Measurements from ENCODE around the gene AQP1.

The AQP1 gene

DNA sequence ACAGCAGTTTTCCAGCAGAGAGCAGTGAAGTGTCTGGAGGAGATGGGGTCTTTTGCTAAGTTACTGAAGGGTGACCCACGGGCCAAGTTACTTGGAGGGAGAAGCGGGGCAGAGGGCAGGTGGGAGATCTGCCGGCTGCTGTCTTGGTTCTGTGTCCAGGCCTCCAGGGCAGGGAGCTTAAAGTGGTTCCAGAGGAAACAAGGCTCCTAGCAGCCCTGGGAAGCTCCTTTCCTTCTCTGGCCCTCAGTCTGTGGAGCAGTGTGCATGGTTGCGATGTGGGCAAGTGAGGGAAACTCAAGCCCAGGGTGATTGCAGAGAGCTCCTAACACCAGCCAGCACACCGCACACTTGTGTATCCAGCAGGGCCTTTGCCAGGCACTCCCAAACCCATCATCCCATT is 58.4 kb downstream of the AQP1 start:
- Histone ChIP-seq H3K9ac (ENCODE audit: low read length) (no peak overlapping the region), H3K27ac (ENCODE audit: low read depth, low read length) (no peak overlapping the region), H3K4me3 (ENCODE audit: low read length) (no peak overlapping the region), H3K36me3 (ENCODE audit: control insufficient read depth, insufficient read depth, low read length) (no peaks in the 10 kb centered on the region), H3K27me3 (ENCODE audit: control insufficient read depth, insufficient read depth, low read length) (no peaks in the 10 kb centered on the region), H3K4me1 (ENCODE audit: control insufficient read depth, insufficient read depth, low read length) (no peaks in the 10 kb centered on the region)

DNA sequence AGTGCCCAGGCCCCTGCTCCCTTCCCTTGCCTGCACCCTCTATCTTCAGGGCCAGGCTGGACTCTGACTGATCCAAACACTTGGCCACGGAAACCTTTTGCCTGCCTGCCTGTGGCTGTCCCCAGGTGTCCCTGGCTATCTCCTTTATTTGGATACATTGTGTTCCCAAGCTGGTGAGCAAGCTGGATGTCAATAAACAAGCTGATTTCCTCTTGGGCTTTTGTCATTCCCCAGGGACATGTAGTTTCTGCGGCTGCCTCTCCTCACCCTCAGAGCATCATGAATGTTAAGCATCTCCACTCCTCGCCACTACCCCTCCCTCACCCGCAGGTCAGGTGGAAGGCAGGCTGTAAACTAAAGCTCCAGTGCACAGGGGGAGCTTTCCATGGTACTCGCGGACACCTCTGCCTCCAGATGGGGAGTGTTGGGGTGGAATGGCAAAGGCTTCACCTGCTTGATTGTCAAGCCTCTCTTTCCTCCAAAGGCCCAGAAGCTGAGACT is 59.0 kb downstream of the AQP1 start:
- H3K9ac ChIP-seq (ENCODE audit: low read length): no peak overlapping the region
- H3K36me3 ChIP-seq (ENCODE audit: control insufficient read depth, insufficient read depth, low read length): no peaks in the 10 kb centered on the region
- no peak overlapping the region for H3K4me3 ChIP-seq (ENCODE audit: low read length)
- H3K27me3 ChIP-seq (ENCODE audit: control insufficient read depth, insufficient read depth, low read length): no peaks in the 10 kb centered on the region
- no peak overlapping the region for H3K27ac ChIP-seq (ENCODE audit: low read depth, low read length)
- no peaks in the 10 kb centered on the region for H3K4me1 ChIP-seq (ENCODE audit: control insufficient read depth, insufficient read depth, low read length)

DNA sequence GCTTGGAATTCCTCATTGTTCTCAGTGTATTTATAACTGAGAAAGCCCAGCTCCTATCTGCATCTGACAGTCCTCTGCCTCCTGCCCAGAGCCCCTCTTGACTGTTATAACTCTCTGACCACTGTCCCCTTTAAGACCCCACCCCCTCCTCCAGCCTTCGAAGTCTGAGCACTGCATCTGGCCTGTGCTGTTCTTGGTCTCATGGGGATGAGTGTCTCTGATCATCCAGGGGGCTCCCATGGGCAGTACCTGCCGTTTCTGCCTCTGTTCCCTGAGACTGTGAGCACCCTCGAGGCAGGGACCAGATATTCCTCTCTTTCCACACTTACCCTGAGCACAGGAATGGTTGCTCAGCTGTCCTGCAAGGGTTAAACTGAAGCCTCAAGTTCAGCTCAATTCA is 59.8 kb downstream of the AQP1 start:
- Histone ChIP-seq H3K9ac (ENCODE audit: low read length) (no peak overlapping the region), H3K27me3 (ENCODE audit: control insufficient read depth, insufficient read depth, low read length) (no peaks in the 10 kb centered on the region), H3K36me3 (ENCODE audit: control insufficient read depth, insufficient read depth, low read length) (no peaks in the 10 kb centered on the region), H3K27ac (ENCODE audit: low read depth, low read length) (no peak overlapping the region), H3K4me3 (ENCODE audit: low read length) (no peak overlapping the region), H3K4me1 (ENCODE audit: control insufficient read depth, insufficient read depth, low read length) (no peaks in the 10 kb centered on the region)

DNA sequence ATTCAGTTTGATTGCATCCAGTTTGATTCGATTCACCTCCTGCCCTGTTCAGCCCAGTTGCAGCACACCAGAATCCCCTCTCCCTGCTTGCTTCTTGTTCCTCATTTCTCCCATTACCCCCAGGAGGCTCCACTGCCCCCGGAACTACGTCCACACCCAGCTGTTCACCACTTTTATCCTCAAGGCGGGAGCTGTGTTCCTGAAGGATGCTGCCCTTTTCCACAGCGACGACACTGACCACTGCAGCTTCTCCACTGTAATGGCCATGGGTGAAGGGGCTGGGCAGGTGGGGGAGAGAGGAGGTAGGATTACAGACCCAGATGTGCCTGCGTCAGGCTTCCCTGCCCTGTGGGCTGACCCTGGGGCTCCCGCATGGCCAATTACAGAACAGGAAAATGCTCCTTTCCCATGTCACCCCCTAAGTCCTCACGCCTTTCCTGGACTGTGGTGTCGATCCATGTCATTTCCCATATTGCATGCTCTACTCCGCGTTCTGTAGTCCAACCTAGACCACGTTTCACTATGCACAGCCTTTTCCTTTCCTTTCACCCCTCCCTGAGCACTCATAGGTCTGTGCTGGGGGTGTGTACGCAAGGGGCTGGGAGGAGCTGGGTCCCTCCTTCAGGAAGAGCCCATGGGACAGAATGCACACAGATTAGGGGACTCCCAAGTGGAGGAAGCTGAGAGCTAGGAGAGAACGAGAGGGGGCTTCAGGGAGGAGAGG is 60.3 kb downstream of the AQP1 start:
- H3K4me1 ChIP-seq (ENCODE audit: control insufficient read depth, insufficient read depth, low read length): no peaks in the 10 kb centered on the region
- no peaks in the 10 kb centered on the region for H3K27me3 ChIP-seq (ENCODE audit: control insufficient read depth, insufficient read depth, low read length)
- H3K36me3 ChIP-seq (ENCODE audit: control insufficient read depth, insufficient read depth, low read length): no peaks in the 10 kb centered on the region
- H3K4me3 ChIP-seq (ENCODE audit: low read length): no peak overlapping the region
- H3K27ac ChIP-seq (ENCODE audit: low read depth, low read length): no peak overlapping the region
- H3K9ac ChIP-seq (ENCODE audit: low read length): no peak overlapping the region

DNA sequence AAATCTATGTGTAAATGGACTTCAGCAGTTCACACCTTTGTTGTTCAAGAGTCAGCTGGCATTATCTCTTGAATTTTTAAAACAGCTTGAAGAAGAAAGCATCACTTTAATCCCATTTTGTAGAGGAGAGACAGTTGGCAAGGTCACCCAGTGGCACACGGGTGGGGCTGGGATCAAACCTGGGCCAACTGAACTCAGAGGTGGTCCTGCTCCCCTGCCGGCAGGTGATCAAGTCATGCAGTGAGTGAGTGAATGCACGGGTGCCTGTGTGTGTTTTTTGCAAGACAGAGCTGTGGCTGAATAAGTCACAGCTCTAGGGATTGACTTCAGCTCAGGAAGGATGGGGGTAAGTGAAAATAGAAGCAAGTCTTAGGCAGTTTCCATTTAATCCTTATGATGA is 61.6 kb downstream of the AQP1 start:
- H3K27me3 ChIP-seq (ENCODE audit: control insufficient read depth, insufficient read depth, low read length): no peaks in the 10 kb centered on the region
- H3K27ac ChIP-seq (ENCODE audit: low read depth, low read length): no peak overlapping the region
- H3K4me1 ChIP-seq (ENCODE audit: control insufficient read depth, insufficient read depth, low read length): no peaks in the 10 kb centered on the region
- no peak overlapping the region for H3K9ac ChIP-seq (ENCODE audit: low read length)
- H3K4me3 ChIP-seq (ENCODE audit: low read length): no peak overlapping the region
- no peaks in the 10 kb centered on the region for H3K36me3 ChIP-seq (ENCODE audit: control insufficient read depth, insufficient read depth, low read length)

DNA sequence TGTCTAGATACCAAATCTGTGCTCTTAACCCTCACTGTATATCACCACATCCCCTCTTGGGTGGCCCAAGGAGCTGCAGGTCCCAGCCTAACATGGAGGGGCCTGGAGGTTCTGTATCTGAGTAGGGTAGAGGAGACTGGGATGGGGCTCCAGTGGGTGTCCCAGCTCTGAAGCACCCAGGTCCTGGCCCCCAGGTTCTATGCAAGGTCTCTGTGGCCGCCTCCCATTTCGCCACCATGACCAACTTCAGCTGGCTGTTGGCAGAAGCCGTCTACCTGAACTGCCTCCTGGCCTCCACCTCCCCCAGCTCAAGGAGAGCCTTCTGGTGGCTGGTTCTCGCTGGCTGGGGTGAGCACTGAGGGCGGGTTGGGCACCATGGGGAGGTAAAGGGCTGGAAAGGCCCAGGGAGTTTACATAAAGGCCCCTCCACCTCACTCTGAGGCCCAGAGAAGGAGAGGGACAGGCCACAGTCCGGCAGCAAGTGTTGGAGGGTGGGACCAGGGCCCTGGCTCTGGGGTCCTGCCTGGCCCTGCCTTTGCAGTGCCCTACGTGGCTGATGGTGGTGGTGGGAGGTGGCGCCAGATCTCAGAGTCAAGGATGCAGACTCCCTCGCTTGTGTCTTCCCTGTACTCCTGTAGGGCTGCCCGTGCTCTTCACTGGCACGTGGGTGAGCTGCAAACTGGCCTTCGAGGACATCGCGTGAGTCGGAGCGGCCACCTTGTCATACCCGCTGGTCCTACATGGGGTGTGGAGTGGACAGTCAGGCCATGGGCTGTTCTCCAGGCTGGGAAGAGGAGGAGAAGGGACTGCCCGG is 62.3 kb downstream of the AQP1 start:
- Histone ChIP-seq H3K36me3 (ENCODE audit: control insufficient read depth, insufficient read depth, low read length) (no peaks in the 10 kb centered on the region), H3K27me3 (ENCODE audit: control insufficient read depth, insufficient read depth, low read length) (no peaks in the 10 kb centered on the region), H3K4me3 (ENCODE audit: low read length) (no peak overlapping the region), H3K9ac (ENCODE audit: low read length) (no peak overlapping the region), H3K4me1 (ENCODE audit: control insufficient read depth, insufficient read depth, low read length) (no peaks in the 10 kb centered on the region), H3K27ac (ENCODE audit: low read depth, low read length) (no peak overlapping the region)

DNA sequence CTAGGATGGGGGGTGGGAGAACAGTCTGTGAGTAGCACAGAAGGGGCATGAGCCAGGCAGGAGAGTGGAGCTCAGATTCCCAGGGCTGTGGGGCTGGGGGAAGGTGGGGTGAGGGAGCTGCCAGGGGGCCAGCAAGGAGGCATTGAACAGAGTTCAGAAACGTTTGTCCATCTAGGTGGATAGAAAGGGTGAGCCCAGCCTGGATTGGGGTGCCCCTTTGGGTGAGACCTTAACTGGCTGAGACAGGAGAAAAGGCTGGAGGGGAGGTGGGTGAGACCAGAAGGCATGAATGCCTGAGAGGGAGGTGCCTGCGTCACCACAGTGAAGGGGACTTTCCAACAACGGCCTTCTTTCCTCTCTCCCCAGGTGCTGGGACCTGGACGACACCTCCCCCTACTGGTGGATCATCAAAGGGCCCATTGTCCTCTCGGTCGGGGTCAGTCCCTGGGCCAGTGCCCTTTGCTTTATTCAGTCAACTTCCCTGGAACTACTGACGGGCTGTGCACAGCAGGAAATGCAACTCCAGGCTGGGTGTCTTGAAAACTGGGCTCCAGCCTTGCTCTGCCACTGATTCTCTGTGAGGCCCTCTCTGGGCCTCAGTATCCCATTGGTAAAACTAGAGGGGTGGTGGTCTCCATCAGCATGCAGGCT is 63.1 kb downstream of the AQP1 start:
- Histone ChIP-seq H3K27ac (ENCODE audit: low read depth, low read length) (no peak overlapping the region), H3K9ac (ENCODE audit: low read length) (no peak overlapping the region), H3K27me3 (ENCODE audit: control insufficient read depth, insufficient read depth, low read length) (no peaks in the 10 kb centered on the region), H3K4me3 (ENCODE audit: low read length) (no peak overlapping the region), H3K36me3 (ENCODE audit: control insufficient read depth, insufficient read depth, low read length) (no peaks in the 10 kb centered on the region), H3K4me1 (ENCODE audit: control insufficient read depth, insufficient read depth, low read length) (no peaks in the 10 kb centered on the region)
